CD4-positive, alpha-beta T cell (primary cell): Measurements from ENCODE around the gene SCO2. TPM values are rescaled to one million over a fixed set of nuclear protein-coding genes. Genes with fewer than 3 reads are reported as not detected.
A peak's percentile ranks its signal among the peaks of the same experiment; 100 is the strongest.

ENCODE experiments used
- ATAC-seq: fragments of 200-7000 bp; cut with Tn5 transposase; one replicate; pipeline ENCODE4 v1.10.0; 2022; ENCODE audit warnings: mild to moderate bottlenecking; ENCODE audit not compliant: poor library complexity
- CTCF ChIA-PET: fragments of 350-600 bp; sonication (Branson Sonifier 250); formaldehyde crosslinking; loops from one replicate; lab custom pipeline; 2021; ENCODE audit warnings: antibody characterized with exemption, inconsistent platforms; lab: Charles Lee
- POLR2A ChIA-PET: fragments of 350-600 bp; sonication (Branson Sonifier 250); formaldehyde crosslinking; loops from one replicate; lab custom pipeline; 2021; ENCODE audit warnings: antibody characterized with exemption, inconsistent platforms; lab: Charles Lee
- DNase-seq, 14 experiments: peaks; one replicate each; pipeline ENCODE4 v3.0.0-alpha.2; 2013 to 2020; ENCODE audit warnings: mixed read lengths in 2 of 14
- H3K27ac ChIP-seq, 2 donors: one replicate each; pipeline versions ENCODE4 v1.5.1 to v1.7.0; 2013; ENCODE audit warnings: low read length in 2 of 2, low read depth in 1 of 2, mild to moderate bottlenecking in 1 of 2
- H3K27me3 ChIP-seq, 2 experiments: 1 replicate in 1 of 2; 2 replicates in 1 of 2; pipeline versions ENCODE4 v1.6.1 to v1.7.0; 2013; ENCODE audit warnings: low read length in 2 of 2, control low read depth in 1 of 2, mild to moderate bottlenecking in 1 of 2, moderate library complexity in 1 of 2; ENCODE audit not compliant: insufficient read depth in 2 of 2, control insufficient read depth in 1 of 2
- H3K36me3 ChIP-seq: one replicate; pipeline ENCODE4 v1.6.1; 2013; ENCODE audit warnings: low read length, control low read depth; ENCODE audit not compliant: insufficient read depth
- H3K4me1 ChIP-seq: one replicate; pipeline ENCODE4 v1.6.1; 2013; ENCODE audit warnings: low read length, control low read depth; ENCODE audit not compliant: insufficient read depth
- H3K4me3 ChIP-seq: one replicate; pipeline ENCODE4 v1.5.1; 2013; ENCODE audit warnings: mild to moderate bottlenecking, low read length, moderate library complexity
- H3K9me3 ChIP-seq, 2 experiments: 1 replicate in 1 of 2; 2 replicates in 1 of 2; pipeline versions ENCODE4 v1.6.1 to v1.7.0; 2013; ENCODE audit warnings: low read length in 2 of 2, mild to moderate bottlenecking in 2 of 2, control low read depth in 1 of 2, moderate library complexity in 1 of 2; ENCODE audit not compliant: control insufficient read depth in 1 of 2, insufficient read depth in 1 of 2
- H3K27ac Mint-ChIP-seq: one replicate; pipeline ENCODE4 v1.8.0; 2020; ENCODE audit warnings: mixed read lengths
- H3K27me3 Mint-ChIP-seq: one replicate; pipeline ENCODE4 v1.8.0; 2021; ENCODE audit warnings: mixed read lengths
- H3K36me3 Mint-ChIP-seq: one replicate; pipeline ENCODE4 v1.8.0; 2021; ENCODE audit warnings: low read depth, mixed read lengths
- H3K4me1 Mint-ChIP-seq: one replicate; pipeline ENCODE4 v1.8.0; 2021; ENCODE audit warnings: low read depth, mixed read lengths
- H3K4me3 Mint-ChIP-seq: one replicate; pipeline ENCODE4 v1.8.0; 2020; ENCODE audit warnings: mild to moderate bottlenecking, mixed read lengths
- H3K9me3 Mint-ChIP-seq: one replicate; pipeline ENCODE4 v1.8.0; 2020; ENCODE audit warnings: mixed read lengths
- CTCF ChIP-seq: fragments of 200-600 bp; IDR thresholded peaks from one replicate; pipeline ENCODE4 v1.8.0; 2022; ENCODE audit warnings: antibody characterized with exemption, mild to moderate bottlenecking
- intact Hi-C, 2 experiments: fragments of 100-400 bp; cut with DNase I in 1 of 2; cut with micrococcal nuclease in 1 of 2; formaldehyde crosslinking; loops; one replicate each; pipeline versions ENCODE4 v1.15.1 to v1.9.0; 2023 to 2025; cut with DNase I, micrococcal nuclease
- total RNA-seq, 174 experiments: library from RNA in 2 of 174; stranded (reverse) in 2 of 174; gene quantifications; one replicate each; pipeline ENCODE4 v1.2.3 and lab custom pipeline; 2021 to 2026

The SCO2 gene
- total RNA-seq, 2 experiments from 2014 or later = 0.61 to 5.6 TPM

- peaks cover 10% of the 10 kb centered on the region for H3K4me1 ChIP-seq
- no peak overlapping the region for H3K4me3 ChIP-seq
- H3K36me3 ChIP-seq = no peaks in the 10 kb centered on the region
- Mint-ChIP-seq H3K4me1 (peaks cover 16% of the 10 kb centered on the region), H3K4me3 (peak overlapping the region; percentile 78), H3K36me3 (no peaks in the 10 kb centered on the region), H3K27me3 (no peaks in the 10 kb centered on the region), H3K9me3 (no peaks in the 10 kb centered on the region), H3K27ac (no peak overlapping the region)
- intact Hi-C loops = loop anchor here (1.0 to 5.0 kb wide), 5 partner anchors 17 to 35 kb away; partner anchors contain the start of genes CHKB (in 1 of the 2), KLHDC7B (in 1 of the 2) and SCO2 (in 1 of the 2)
- DNase-seq = peak in 2 of 14 experiments; percentile 41 to 43
- no peaks in the 10 kb centered on the region for H3K27me3 ChIP-seq
- ChIA-PET CTCF (interaction anchor here (1.3 kb wide), 1 partner anchor 16 kb away, joined by 3 read pairs; the partner anchor contains the start of gene KLHDC7B), POLR2A (no interaction called here)
- no peak for ATAC-seq
- H3K9me3 ChIP-seq = no peaks in the 10 kb centered on the region
- no peak overlapping the region for H3K27ac ChIP-seq
- no peak for TF ChIP-seq CTCF
These were observed 36.3 kb upstream of the SCO2 start for GRCh38 chr22:50561401-50562358.

GRCh38 chr22:50560034-50560433 lies 34.6 kb upstream of the SCO2 start:
- Histone ChIP-seq H3K9me3 (no peaks in the 10 kb centered on the region), H3K4me3 (no peak overlapping the region), H3K27ac (no peak overlapping the region), H3K27me3 (no peaks in the 10 kb centered on the region), H3K4me1 (peaks cover 10% of the 10 kb centered on the region), H3K36me3 (no peaks in the 10 kb centered on the region)
- TF ChIP-seq CTCF = no peak
- POLR2A ChIA-PET = interaction anchor here (0.7 to 0.8 kb wide), 2 partner anchors 9 to 34 kb away, joined by 3 read pairs; partner anchors contain the start of gene SCO2
- no peak overlapping the region for H3K27ac Mint-ChIP-seq
- CTCF ChIA-PET = interaction anchor here (1.3 to 1.5 kb wide), 3 partner anchors 12 to 34 kb away, joined by 3 read pairs; partner anchors contain the start of gene KLHDC7B
- intact Hi-C loops = loop anchor here (2.0 to 5.0 kb wide), 2 partner anchors 33 kb away; partner anchors contain the start of gene SCO2 (in 1 of the 2)
- H3K27me3 Mint-ChIP-seq = no peaks in the 10 kb centered on the region
- no peaks in the 10 kb centered on the region for H3K9me3 Mint-ChIP-seq
- DNase-seq (no peak), ATAC-seq (no peak)
- peaks cover 16% of the 10 kb centered on the region for H3K4me1 Mint-ChIP-seq
- no peaks in the 10 kb centered on the region for H3K36me3 Mint-ChIP-seq
- H3K4me3 Mint-ChIP-seq = no peak overlapping the region

- CTCF ChIA-PET = interaction anchor here (1.0 kb wide), 1 partner anchor 31 kb away, joined by 6 read pairs; the partner anchor contains the start of gene SCO2
- no peaks in the 10 kb centered on the region for H3K27me3 Mint-ChIP-seq
- H3K4me3 ChIP-seq = no peak overlapping the region
- H3K27ac Mint-ChIP-seq = no peak overlapping the region
- no peaks in the 10 kb centered on the region for H3K36me3 Mint-ChIP-seq
- H3K27ac ChIP-seq = no peak overlapping the region
- DNase-seq = no peak
- no peaks in the 10 kb centered on the region for H3K9me3 ChIP-seq
- no peaks in the 10 kb centered on the region for H3K9me3 Mint-ChIP-seq
- no peak overlapping the region for H3K4me3 Mint-ChIP-seq
- intact Hi-C loops = no loop called here
- no peaks in the 10 kb centered on the region for H3K4me1 ChIP-seq
- TF ChIP-seq CTCF = no peak
- no peaks in the 10 kb centered on the region for H3K27me3 ChIP-seq
- POLR2A ChIA-PET = interaction anchor here (0.7 to 3.9 kb wide), 2 partner anchors 9 to 17 kb away, joined by 3 to 13 read pairs; no protein-coding TSS in a partner anchor
- no peak for ATAC-seq
- H3K4me1 Mint-ChIP-seq = peaks cover 3% of the 10 kb centered on the region
- H3K36me3 ChIP-seq = no peaks in the 10 kb centered on the region
These were observed 31.3 kb upstream of the SCO2 start for GRCh38 chr22:50556703-50557102.
